ENCODE data around the gene CCL25.
"Not testable (repeated sequence)": the region's sequence is repeated elsewhere in the genome, so short reads cannot be mapped to it uniquely, and the experiment has no call there.

Gene CCL25

GRCh38 chr19:8084152-8084551, 31.6 kb downstream of the CCL25 start:
- no peak for FAIRE-seq
- no peak for DNase-seq (ENCODE audit: insufficient read length, low spot score)

- FAIRE-seq (no peak), DNase-seq (ENCODE audit: insufficient read length, low spot score) (no peak)
Observed at GRCh38 chr19:8085598-8086408, 33.2 kb downstream of the CCL25 start.

GRCh38 chr19:8086849-8087248, 34.3 kb downstream of the CCL25 start:
- DNase-seq (ENCODE audit: insufficient read length, low spot score): no peak
- no peak for FAIRE-seq

- FAIRE-seq: no peak
- DNase-seq (ENCODE audit: insufficient read length, low spot score): no peak
Observed at GRCh38 chr19:8087876-8088275, 35.3 kb downstream of the CCL25 start.

GRCh38 chr19:8088752-8089663, 36.4 kb downstream of the CCL25 start:
- FAIRE-seq: no peak
- no peak for DNase-seq (ENCODE audit: insufficient read length, low spot score)

- no peak for DNase-seq (ENCODE audit: insufficient read length, low spot score)
- FAIRE-seq: no peak
Observed at GRCh38 chr19:8089664-8090601, 37.4 kb downstream of the CCL25 start.

GRCh38 chr19:8090950-8091349, 38.4 kb downstream of the CCL25 start:
- DNase-seq (ENCODE audit: insufficient read length, low spot score): no peak
- no peak for FAIRE-seq

- FAIRE-seq (no peak), DNase-seq (ENCODE audit: insufficient read length, low spot score) (no peak)
Observed at GRCh38 chr19:8093740-8094139, 41.2 kb downstream of the CCL25 start.

- DNase-seq (ENCODE audit: insufficient read length, low spot score): no peak
Observed at GRCh38 chr19:8094336-8094735, 41.8 kb downstream of the CCL25 start.

GRCh38 chr19:8095354-8095886, 42.9 kb downstream of the CCL25 start:
- DNase-seq (ENCODE audit: insufficient read length, low spot score) (no peak), FAIRE-seq (no peak)

More at GRCh38 chr19:8094336-8094735, 41.8 kb downstream of the CCL25 start:
- no peak for FAIRE-seq

GRCh38 chr19:8096071-8096470, 43.5 kb downstream of the CCL25 start:
- no peak for FAIRE-seq

GRCh38 chr19:8097198-8097597, 44.6 kb downstream of the CCL25 start:
- DNase-seq (ENCODE audit: insufficient read length, low spot score) (no peak), FAIRE-seq (no peak)

More at GRCh38 chr19:8096071-8096470, 43.5 kb downstream of the CCL25 start:
- DNase-seq (ENCODE audit: insufficient read length, low spot score): no peak

GRCh38 chr19:8097681-8098567, 45.4 kb downstream of the CCL25 start:
- FAIRE-seq: no peak
- DNase-seq (ENCODE audit: insufficient read length, low spot score): no peak

- FAIRE-seq (no peak), DNase-seq (ENCODE audit: insufficient read length, low spot score) (no peak)
Observed at GRCh38 chr19:8101311-8101710, 48.8 kb downstream of the CCL25 start.

- not testable (repeated sequence) for FAIRE-seq; DNase-seq (ENCODE audit: insufficient read length, low spot score)
Observed at GRCh38 chr19:8101910-8102309, 49.4 kb downstream of the CCL25 start.

GRCh38 chr19:8105471-8105870, 52.9 kb downstream of the CCL25 start:
- FAIRE-seq: no peak
- no peak for DNase-seq (ENCODE audit: insufficient read length, low spot score)

- DNase-seq (ENCODE audit: insufficient read length, low spot score) (no peak), FAIRE-seq (no peak)
Observed at GRCh38 chr19:8107301-8107903, 54.8 kb downstream of the CCL25 start.

- DNase-seq (ENCODE audit: insufficient read length, low spot score): no peak
- no peak for FAIRE-seq
Observed at GRCh38 chr19:8108560-8109445, 56.2 kb downstream of the CCL25 start.
